Endometrial microvascular endothelial cells (primary cell): ENCODE data around the gene OSCP1. TPM values are rescaled to one million over a fixed set of nuclear protein-coding genes. Genes with fewer than 3 reads are reported as not detected.

Source experiments
- in situ Hi-C: cut with HindIII; loops from 2 replicates; pipeline ENCODE4 v1.10.0; 2017; ENCODE audit warnings: low sequenced_read_pairs, low pct_unique_long_range_greater_than_20kb; ENCODE audit errors: inconsistent ontology term
- total RNA-seq: library from RNA; depleted of rRNA; stranded (reverse); fragments of >200 nt; gene quantifications from one replicate; pipeline ENCODE4 v1.2.3, GENCODE V29; 2015; ENCODE audit errors: inconsistent ontology term

The OSCP1 gene
- total RNA-seq, 1 donor from 2014 or later = 7.9 TPM

GRCh38 chr1:36390411-36390810 is 59.8 kb downstream of the OSCP1 start:
- in situ Hi-C loops = no loop called here

- in situ Hi-C loops = no loop called here
Measured at GRCh38 chr1:36389999-36390398, 60.3 kb downstream of the OSCP1 start.

GRCh38 chr1:36389261-36389660 is 61.0 kb downstream of the OSCP1 start:
- in situ Hi-C loops = no loop called here

GRCh38 chr1:36387141-36387949 is 62.9 kb downstream of the OSCP1 start:
- in situ Hi-C loops = no loop called here

- in situ Hi-C loops = no loop called here
Measured at GRCh38 chr1:36386265-36387140, 63.7 kb downstream of the OSCP1 start.

- in situ Hi-C loops = no loop called here
Measured at GRCh38 chr1:36385410-36386264, 64.6 kb downstream of the OSCP1 start, which contains the start of gene STK40. TSS of gene STK40 (minus strand) at chr1:36385924. CDS start at chr1:36361332, 24,592 bp downstream.

GRCh38 chr1:36384542-36385409 is 65.5 kb downstream of the OSCP1 start:
- in situ Hi-C loops = no loop called here

- in situ Hi-C loops = no loop called here
Measured at GRCh38 chr1:36383240-36383639, 67.0 kb downstream of the OSCP1 start.

- in situ Hi-C loops = no loop called here
Measured at GRCh38 chr1:36382669-36383068, 67.6 kb downstream of the OSCP1 start.

GRCh38 chr1:36382231-36382630 is 68.0 kb downstream of the OSCP1 start:
- in situ Hi-C loops = no loop called here

- in situ Hi-C loops = no loop called here
Measured at GRCh38 chr1:36381405-36381804, 68.8 kb downstream of the OSCP1 start.

- in situ Hi-C loops = no loop called here
Measured at GRCh38 chr1:36380782-36381181, 69.5 kb downstream of the OSCP1 start.

- in situ Hi-C loops = no loop called here
Measured at GRCh38 chr1:36380143-36380619, 70.1 kb downstream of the OSCP1 start.

GRCh38 chr1:36377791-36378492 is 72.3 kb downstream of the OSCP1 start:
- in situ Hi-C loops = no loop called here

GRCh38 chr1:36372617-36373016 is 77.6 kb downstream of the OSCP1 start:
- in situ Hi-C loops = no loop called here

GRCh38 chr1:36369061-36369861 is 81.0 kb downstream of the OSCP1 start:
- in situ Hi-C loops = no loop called here
